Forelimb muscle (tissue), 1 donor: ENCODE measurements around the gene RASSF10. TPM values are rescaled to one million over a fixed set of nuclear protein-coding genes. Genes with fewer than 3 reads are reported as not detected.

Source experiments
- DNase-seq: peaks from one replicate; pipeline ENCODE4 v3.0.0-alpha.2; 2013; ENCODE audit warnings: low read depth
- polyA plus RNA-seq: library from polyadenylated mRNA; unstranded; fragments of 120-200 nt; gene quantifications from one replicate; pipeline ENCODE4 v1.2.1, GENCODE V29; 2013; ENCODE audit not compliant: insufficient read length

Gene RASSF10
- polyA plus RNA-seq, 1 donor: 0.35 TPM

- no peak for DNase-seq
These were observed 46.1 kb downstream of the RASSF10 start for GRCh38 chr11:13055200-13055599.

GRCh38 chr11:13061294-13061990, 52.3 kb downstream of the RASSF10 start:
- no peak for DNase-seq
